Suprapubic skin (tissue), 4 donors: ENCODE results near the gene NFX1. TPM values are rescaled to one million over a fixed set of nuclear protein-coding genes. Genes with fewer than 3 reads are reported as not detected.
"Not testable (repeated sequence)": the region's sequence is repeated elsewhere in the genome, so short reads cannot be mapped to it uniquely, and the experiment has no call there.

ENCODE experiments used
- DNase-seq, 2 donors: peaks; one replicate each; pipeline ENCODE4 v3.0.0-alpha.2; 2019; ENCODE audit warnings: low spot score in 2 of 2
- H3K27ac ChIP-seq: fragments of 200-600 bp; sonication (generic); one replicate; pipeline ENCODE4 v1.5.1; 2019
- H3K27me3 ChIP-seq: fragments of 200-600 bp; sonication (generic); one replicate; pipeline ENCODE4 v1.5.1; 2019
- H3K36me3 ChIP-seq: fragments of 200-600 bp; sonication (generic); one replicate; pipeline ENCODE4 v1.5.1; 2019
- H3K4me1 ChIP-seq: fragments of 200-600 bp; sonication (generic); one replicate; pipeline ENCODE4 v1.5.1; 2019
- H3K4me3 ChIP-seq: fragments of 200-600 bp; sonication (generic); one replicate; pipeline ENCODE4 v1.5.1; 2019; ENCODE audit warnings: mild to moderate bottlenecking
- H3K9me3 ChIP-seq: fragments of 200-600 bp; sonication (generic); one replicate; pipeline ENCODE4 v1.5.1; 2019
- CTCF ChIP-seq, 2 donors: fragments of 200-600 bp in 1 of 2; fragments of 450-650 bp in 1 of 2; sonication (generic) in 1 of 2; IDR thresholded peaks; one replicate each; pipeline ENCODE4 v1.5.1; 2016 to 2019; ENCODE audit warnings: antibody characterized with exemption in 2 of 2, mild to moderate bottlenecking in 1 of 2, moderate library complexity in 1 of 2
- EP300 ChIP-seq: sonication (generic); formaldehyde crosslinking; IDR thresholded peaks from one replicate; pipeline ENCODE4 v1.6.1; 2017; ENCODE audit warnings: antibody characterized with exemption
- POLR2A ChIP-seq, 2 donors: fragments of 450-650 bp; IDR thresholded peaks; one replicate each; pipeline ENCODE4 v1.6.1; 2017; ENCODE audit warnings: antibody characterized with exemption in 2 of 2, mild to moderate bottlenecking in 2 of 2, moderate library complexity in 2 of 2
- POLR2AphosphoS5 ChIP-seq, 3 donors: sonication (generic); formaldehyde crosslinking; IDR thresholded peaks; one replicate each; pipeline ENCODE4 v1.6.1; 2017; ENCODE audit warnings: antibody characterized with exemption in 3 of 3
- WGBS: methylation state at CpG from one replicate; pipeline ENCODE4 v1.1.5; 2018; 5-methylcytosine and 5-hydroxymethylcytosine counted together
- total RNA-seq, 4 donors: library from RNA; depleted of rRNA; stranded (reverse); fragments of >200 nt; gene quantifications; one replicate each; pipeline ENCODE4 v1.1.0, GENCODE V29; 2016

NFX1 gene
- total RNA-seq, 4 donors from 2014 or later, result 42.0 to 91.4 (median 46.0) TPM

DNA sequence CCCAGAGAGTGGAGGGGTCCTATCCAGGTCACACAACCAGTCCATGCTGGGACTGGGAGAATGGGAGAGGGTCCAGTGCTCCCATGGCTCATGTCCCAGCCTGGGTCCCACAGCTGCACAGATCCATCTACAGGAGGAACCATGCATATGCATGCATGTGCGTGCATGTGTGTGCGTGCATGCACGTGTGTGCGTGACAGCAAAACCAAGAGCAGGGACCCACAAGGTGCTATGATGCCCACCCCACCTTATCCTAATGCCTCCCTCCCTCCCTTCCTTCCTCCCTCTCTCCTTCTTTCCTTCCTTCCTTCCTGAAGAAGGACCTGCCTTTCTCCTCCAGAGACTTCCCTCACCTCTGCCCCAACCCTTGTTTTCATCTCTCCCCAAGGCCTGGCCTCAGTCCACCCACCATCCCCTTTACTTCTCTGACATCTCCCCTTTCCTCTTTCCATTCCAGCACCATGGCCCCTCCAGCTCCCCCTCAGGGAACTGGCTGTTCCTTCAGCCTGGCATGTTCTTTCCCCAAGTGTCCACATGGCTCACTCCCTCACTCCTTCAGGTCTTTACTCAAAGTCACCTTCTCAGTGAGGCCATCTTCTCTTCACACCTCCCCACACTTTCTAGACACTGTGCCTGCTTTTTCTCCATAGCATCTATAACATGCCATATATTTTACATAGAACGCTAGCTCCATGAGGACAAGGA, 90.2 kb downstream of the NFX1 start:
- H3K27me3 ChIP-seq, result no peaks in the 10 kb centered on the region
- DNase-seq, result peak in 1 of 2 donors; percentile 35
- H3K27ac ChIP-seq, result no peak overlapping the region
- 78% methylated on average over 5 of the region's 5 CpGs for WGBS
- no peak overlapping the region for H3K4me3 ChIP-seq
- H3K9me3 ChIP-seq, result no peaks in the 10 kb centered on the region
- H3K36me3 ChIP-seq, result no peaks in the 10 kb centered on the region
- TF ChIP-seq EP300, result no peak
- TF ChIP-seq POLR2AphosphoS5 (IDR thresholded peaks at IDR 0.05), result no peak
- no peak for TF ChIP-seq CTCF (IDR thresholded peaks at IDR 0.05)
- no peak for TF ChIP-seq POLR2A (IDR thresholded peaks at IDR 0.05)
- peaks cover 6% of the 10 kb centered on the region for H3K4me1 ChIP-seq

GRCh38 chr9:33381231-33381791, 91.0 kb downstream of the NFX1 start:
- no peak overlapping the region for H3K27ac ChIP-seq
- TF ChIP-seq CTCF (IDR thresholded peaks at IDR 0.05) (no peak), POLR2AphosphoS5 (IDR thresholded peaks at IDR 0.05) (no peak), EP300 (no peak), POLR2A (IDR thresholded peaks at IDR 0.05) (no peak)

DNA sequence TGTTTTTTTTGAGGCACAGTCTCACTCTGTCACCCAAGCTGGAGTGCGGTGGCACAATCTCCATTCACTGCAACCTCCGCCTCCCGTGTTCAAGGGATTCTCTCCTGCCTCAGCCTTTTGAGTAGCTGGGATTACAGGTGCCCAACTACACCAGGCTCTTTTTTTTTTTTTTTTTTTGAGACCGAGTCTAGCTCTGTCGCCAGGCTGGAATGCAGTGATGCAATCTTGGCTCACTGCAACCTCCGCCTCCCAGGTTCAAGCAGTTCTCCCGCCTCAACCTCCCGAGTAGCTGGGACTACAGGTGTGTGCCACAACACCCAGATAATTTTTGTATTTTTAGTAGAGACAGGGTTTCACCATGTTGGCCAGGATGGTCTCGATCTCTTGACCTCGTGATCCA, 92.1 kb downstream of the NFX1 start:
- not testable (repeated sequence) for DNase-seq, H3K27me3 ChIP-seq, H3K27ac ChIP-seq

More at GRCh38 chr9:33381231-33381791, 91.0 kb downstream of the NFX1 start:
- WGBS, result 60% methylated on average over 8 of the region's 11 CpGs
- peak in 1 of 2 donors; percentile 48 for DNase-seq
- no peaks in the 10 kb centered on the region for H3K9me3 ChIP-seq
- no peaks in the 10 kb centered on the region for H3K36me3 ChIP-seq
- H3K4me3 ChIP-seq, result no peak overlapping the region
- H3K4me1 ChIP-seq, result no peaks in the 10 kb centered on the region
- H3K27me3 ChIP-seq, result no peaks in the 10 kb centered on the region

GRCh38 chr9:33383396-33383795, 93.1 kb downstream of the NFX1 start:
- H3K4me3 ChIP-seq, DNase-seq, H3K27ac ChIP-seq, H3K4me1 ChIP-seq, H3K36me3 ChIP-seq, H3K9me3 ChIP-seq, H3K27me3 ChIP-seq: not testable (repeated sequence)
- WGBS, result 97% methylated on average over 11 of the region's 11 CpGs

More for the DNA sequence above, 92.1 kb downstream of the NFX1 start:
- not testable (repeated sequence) for H3K4me1 ChIP-seq, H3K9me3 ChIP-seq, H3K4me3 ChIP-seq, H3K36me3 ChIP-seq
- WGBS, result 63% methylated on average over 10 of the region's 10 CpGs

- not testable (repeated sequence) for H3K4me1 ChIP-seq, DNase-seq, H3K27ac ChIP-seq, H3K9me3 ChIP-seq, H3K27me3 ChIP-seq, H3K4me3 ChIP-seq, H3K36me3 ChIP-seq
- no CpG with 5 or more reads among the region's 11 CpGs for WGBS
Measured at GRCh38 chr9:33385536-33385935, 95.2 kb downstream of the NFX1 start.

- not testable (repeated sequence) for H3K36me3 ChIP-seq, H3K4me3 ChIP-seq, DNase-seq, H3K9me3 ChIP-seq, H3K27me3 ChIP-seq, H3K27ac ChIP-seq, H3K4me1 ChIP-seq
- WGBS, result 98% methylated on average over 8 of the region's 23 CpGs
Measured at GRCh38 chr9:33385979-33386640, 95.8 kb downstream of the NFX1 start.

- H3K27ac ChIP-seq, DNase-seq, H3K4me1 ChIP-seq, H3K27me3 ChIP-seq, H3K9me3 ChIP-seq, H3K4me3 ChIP-seq, H3K36me3 ChIP-seq: not testable (repeated sequence)
- WGBS, result no CpG with 5 or more reads among the region's 14 CpGs
Measured at GRCh38 chr9:33386641-33386996, 96.3 kb downstream of the NFX1 start.

- not testable (repeated sequence) for H3K4me3 ChIP-seq, DNase-seq, H3K9me3 ChIP-seq, H3K27me3 ChIP-seq, H3K36me3 ChIP-seq, H3K27ac ChIP-seq
- WGBS, result 75% methylated on average over 6 of the region's 9 CpGs
- H3K4me1 ChIP-seq, result peaks cover 11% of the 10 kb centered on the region
Measured at GRCh38 chr9:33386998-33387397, 96.7 kb downstream of the NFX1 start.
